SW480 (cell line): ENCODE data around the gene NPS.

Experiments used
- DNase-seq: peaks from one replicate; pipeline ENCODE4 v3.0.0-alpha.2; 2016; ENCODE audit warnings: low spot score

NPS gene

GRCh38 chr10:127549009-127549408 is at the start of gene NPS:
Gene NPS (plus strand): TSS chr10:127549309. CDS start chr10:127549369, 60 bp downstream.
- no peak for DNase-seq

GRCh38 chr10:127500127-127500526 is 49.0 kb upstream of the NPS start:
- no peak for DNase-seq

- no peak for DNase-seq
Observed at GRCh38 chr10:127506094-127506493, 43.0 kb upstream of the NPS start.

- DNase-seq = no peak
Observed at GRCh38 chr10:127522298-127522697, 26.8 kb upstream of the NPS start.

- DNase-seq = no peak
Observed at GRCh38 chr10:127523476-127523875, 25.6 kb upstream of the NPS start.

GRCh38 chr10:127524229-127524628 is 24.9 kb upstream of the NPS start:
- peak; percentile 13 for DNase-seq

- DNase-seq = peak; percentile 82
Observed at GRCh38 chr10:127524908-127525665, 24.0 kb upstream of the NPS start.

- DNase-seq = peak; percentile 20
Observed at GRCh38 chr10:127525686-127526085, 23.4 kb upstream of the NPS start.

- DNase-seq = no peak
Observed at GRCh38 chr10:127526161-127526560, 22.9 kb upstream of the NPS start.

GRCh38 chr10:127527320-127527719 is 21.8 kb upstream of the NPS start:
- DNase-seq = no peak

- DNase-seq = no peak
Observed at GRCh38 chr10:127527891-127528290, 21.2 kb upstream of the NPS start.

GRCh38 chr10:127532193-127532592 is 16.9 kb upstream of the NPS start:
- no peak for DNase-seq

GRCh38 chr10:127532659-127533058 is 16.4 kb upstream of the NPS start:
- DNase-seq = no peak

- DNase-seq = no peak
Observed at GRCh38 chr10:127534074-127534473, 15.0 kb upstream of the NPS start.

- DNase-seq = no peak
Observed at GRCh38 chr10:127534496-127534895, 14.6 kb upstream of the NPS start.

- DNase-seq = no peak
Observed at GRCh38 chr10:127535802-127536515, 13.2 kb upstream of the NPS start.

- no peak for DNase-seq
Observed at GRCh38 chr10:127536972-127537760, 11.9 kb upstream of the NPS start.

- DNase-seq = no peak
Observed at GRCh38 chr10:127537924-127538323, 11.2 kb upstream of the NPS start.

- no peak for DNase-seq
Observed at GRCh38 chr10:127548022-127548421, 1.1 kb upstream of the NPS start.

- DNase-seq = peak; percentile 17
Observed at GRCh38 chr10:127550861-127551260, 1.8 kb downstream of the NPS start.

- no peak for DNase-seq
Observed at GRCh38 chr10:127552446-127552845, 3.3 kb downstream of the NPS start.

GRCh38 chr10:127553417-127553816 is 4.3 kb downstream of the NPS start:
- DNase-seq = no peak

- DNase-seq = no peak
Observed at GRCh38 chr10:127556916-127557315, 7.8 kb downstream of the NPS start.
